IMR-90 (cell line): ENCODE data around the gene TMEM127.

Experiments
- BHLHE40 ChIP-seq: fragments of 150-350 bp; IDR thresholded peaks from 2 replicates; pipeline ENCODE4 v1.6.1; 2016; ENCODE audit warnings: mild to moderate bottlenecking, low read depth, low read length
- CEBPB ChIP-seq: IDR thresholded peaks from 2 replicates; pipeline ENCODE4 v1.6.1; 2012; ENCODE audit warnings: low read depth, low read length, improper control_type of control experiment
- ELK1 ChIP-seq: fragments of 150-350 bp; IDR thresholded peaks from 2 replicates; pipeline ENCODE4 v1.6.1; 2016; ENCODE audit warnings: low read depth, mild to moderate bottlenecking, low read length, moderate library complexity, borderline replicate concordance
- FOS ChIP-seq: fragments of 150-350 bp; IDR thresholded peaks from 2 replicates; pipeline ENCODE4 v1.6.1; 2016; ENCODE audit warnings: low read depth, low read length
- MAFK ChIP-seq: IDR thresholded peaks from 2 replicates; pipeline ENCODE4 v1.6.1; 2012; ENCODE audit warnings: low read depth, low read length, improper control_type of control experiment
- POLR2A ChIP-seq: IDR thresholded peaks from 2 replicates; pipeline ENCODE4 v1.6.1; 2012; ENCODE audit warnings: mild to moderate bottlenecking, low read depth, low read length
- RAD21 ChIP-seq: IDR thresholded peaks from 2 replicates; pipeline ENCODE4 v1.6.1; 2012; ENCODE audit warnings: low read length, improper control_type of control experiment
- RFX5 ChIP-seq: IDR thresholded peaks from 2 replicates; pipeline ENCODE4 v1.8.0; 2012; ENCODE audit warnings: low read depth, mild to moderate bottlenecking, low read length, moderate library complexity
- SMC3 ChIP-seq: fragments of 150-350 bp; IDR thresholded peaks from 2 replicates; pipeline ENCODE4 v1.6.1; 2016; ENCODE audit warnings: low read depth, mild to moderate bottlenecking, antibody characterized with exemption, low read length, moderate library complexity
- USF2 ChIP-seq: fragments of 150-350 bp; IDR thresholded peaks from 2 replicates; pipeline ENCODE4 v1.6.1; 2017; ENCODE audit warnings: mild to moderate bottlenecking, antibody characterized with exemption, low read length, low read depth
- TF ChIP-seq, protein P1 (sequence below): conservative IDR thresholded peaks from 2 replicates; pipeline ENCODE4 v1.5.1; 2012; ENCODE audit warnings: mild to moderate bottlenecking, low read depth, low read length, improper control_type of control experiment

GRCh38 chr2:96265840-96266679, at the start of gene TMEM127, which contains the start of gene CIAO1:
- TF ChIP-seq, protein P1, sequence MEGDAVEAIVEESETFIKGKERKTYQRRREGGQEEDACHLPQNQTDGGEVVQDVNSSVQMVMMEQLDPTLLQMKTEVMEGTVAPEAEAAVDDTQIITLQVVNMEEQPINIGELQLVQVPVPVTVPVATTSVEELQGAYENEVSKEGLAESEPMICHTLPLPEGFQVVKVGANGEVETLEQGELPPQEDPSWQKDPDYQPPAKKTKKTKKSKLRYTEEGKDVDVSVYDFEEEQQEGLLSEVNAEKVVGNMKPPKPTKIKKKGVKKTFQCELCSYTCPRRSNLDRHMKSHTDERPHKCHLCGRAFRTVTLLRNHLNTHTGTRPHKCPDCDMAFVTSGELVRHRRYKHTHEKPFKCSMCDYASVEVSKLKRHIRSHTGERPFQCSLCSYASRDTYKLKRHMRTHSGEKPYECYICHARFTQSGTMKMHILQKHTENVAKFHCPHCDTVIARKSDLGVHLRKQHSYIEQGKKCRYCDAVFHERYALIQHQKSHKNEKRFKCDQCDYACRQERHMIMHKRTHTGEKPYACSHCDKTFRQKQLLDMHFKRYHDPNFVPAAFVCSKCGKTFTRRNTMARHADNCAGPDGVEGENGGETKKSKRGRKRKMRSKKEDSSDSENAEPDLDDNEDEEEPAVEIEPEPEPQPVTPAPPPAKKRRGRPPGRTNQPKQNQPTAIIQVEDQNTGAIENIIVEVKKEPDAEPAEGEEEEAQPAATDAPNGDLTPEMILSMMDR = 0 out of 2 replicates have a peak, but pooled peaks have one; percentile 17
- TF ChIP-seq POLR2A (peak; percentile 84), RAD21 (no peak; the same call in 1 of the 2 replicates), MAFK (no peak), CEBPB (no peak), BHLHE40 (no peak; the same call in 1 of the 2 replicates), RFX5 (no peak), FOS (no peak), ELK1 (no peak), SMC3 (peak; percentile 29; the same call in 1 of the 2 replicates), USF2 (no peak; the same call in 1 of the 2 replicates)
